Measurements from ENCODE around the gene CEP131. TPM values are rescaled to one million over a fixed set of nuclear protein-coding genes. Genes with fewer than 3 reads are reported as not detected.
A peak's percentile ranks its signal among the peaks of the same experiment; 100 is the strongest.

CEP131 gene
- total and polyA plus RNA-seq, 2 donors (not counting 3 experiments of a cell fraction or from before 2014, with no cell fraction given) = 5.3 to 17.9 TPM

DNA sequence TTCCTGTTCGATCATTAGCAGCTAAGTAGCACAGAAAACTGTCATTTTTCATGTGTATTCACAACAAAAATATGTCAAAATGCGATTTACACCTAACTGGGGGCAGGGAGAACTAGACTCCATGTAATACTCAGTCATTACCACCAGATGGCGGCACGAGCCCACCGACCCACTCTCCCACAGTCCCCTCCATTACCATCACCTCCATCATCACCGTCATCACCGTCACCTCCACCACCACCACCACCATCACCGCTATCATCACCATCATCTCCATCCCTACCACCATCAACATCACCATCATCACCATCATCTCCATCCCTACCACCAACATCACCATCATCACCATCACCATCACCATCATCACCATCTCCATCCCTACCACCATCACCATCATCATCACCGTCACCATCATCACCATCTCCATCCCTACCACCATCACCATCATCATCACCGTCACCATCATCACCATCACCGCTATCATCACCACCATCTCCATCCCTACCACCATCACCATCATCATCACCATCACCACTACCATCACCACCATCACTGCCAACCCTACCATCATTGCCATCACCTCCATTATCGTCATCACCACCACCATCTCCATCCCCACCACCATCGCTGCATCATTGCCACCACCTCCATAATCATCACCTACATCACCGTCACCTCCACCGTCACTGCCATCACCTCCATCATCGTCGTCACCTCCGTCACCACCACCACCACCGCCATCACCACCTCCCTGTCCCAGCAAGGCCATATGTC lies 30.8 kb upstream of the CEP131 start:
- no peak overlapping the region for H3K4me2 ChIP-seq (ENCODE audit: insufficient read depth, low read length)
- H3K9me1 ChIP-seq (replicated peaks; ENCODE audit: control insufficient read depth, extremely low read depth, insufficient read depth, low read length) = no peaks in the 10 kb centered on the region
- CTCF ChIA-PET = interaction anchor here (0.6 to 6.3 kb wide), 15 partner anchors 9 to 348 kb away, joined by 3 to 117 read pairs (median 4); partner anchors contain the start of gene BAHCC1
- BruUV-seq (replicated peaks) = no TSS peak
- POLR2A ChIA-PET = interaction anchor here (0.6 kb wide), 1 partner anchor 55 kb away, joined by 7 read pairs; no protein-coding TSS in a partner anchor
- H3K4me1 ChIP-seq (ENCODE audit: control insufficient read depth, extremely low read depth, insufficient read depth, low read length) = no peaks in the 10 kb centered on the region
- DNase-seq (ENCODE audit: low read depth, low spot score) (peak; percentile 43), FAIRE-seq (peak; percentile 69)
- no peaks in the 10 kb centered on the region for H3K79me2 ChIP-seq (ENCODE audit: control insufficient read depth, insufficient read depth, low read length)
- no peak for TF ChIP-seq FOS (IDR thresholded peaks at IDR 0.05; ENCODE audit: borderline replicate concordance, insufficient read depth, low read length)
- TF ChIP-seq EZH2 (IDR thresholded peaks at IDR 0.05; ENCODE audit: borderline replicate concordance, low read depth, low read length, severe bottlenecking) = no peak
- TF ChIP-seq MAX (IDR thresholded peaks at IDR 0.05; ENCODE audit: insufficient read depth, insufficient read length) = no peak
- TF ChIP-seq JUN (IDR thresholded peaks at IDR 0.05; ENCODE audit: borderline replicate concordance, insufficient read depth, insufficient read length, low read depth) = no peak
- TF ChIP-seq MYC (IDR thresholded peaks at IDR 0.05; ENCODE audit: low read depth, low read length) = no peak
- no peak for TF ChIP-seq GATA2 (IDR thresholded peaks at IDR 0.05; ENCODE audit: insufficient read depth, insufficient read length, low read depth, low read length)
- TF ChIP-seq, protein P1, sequence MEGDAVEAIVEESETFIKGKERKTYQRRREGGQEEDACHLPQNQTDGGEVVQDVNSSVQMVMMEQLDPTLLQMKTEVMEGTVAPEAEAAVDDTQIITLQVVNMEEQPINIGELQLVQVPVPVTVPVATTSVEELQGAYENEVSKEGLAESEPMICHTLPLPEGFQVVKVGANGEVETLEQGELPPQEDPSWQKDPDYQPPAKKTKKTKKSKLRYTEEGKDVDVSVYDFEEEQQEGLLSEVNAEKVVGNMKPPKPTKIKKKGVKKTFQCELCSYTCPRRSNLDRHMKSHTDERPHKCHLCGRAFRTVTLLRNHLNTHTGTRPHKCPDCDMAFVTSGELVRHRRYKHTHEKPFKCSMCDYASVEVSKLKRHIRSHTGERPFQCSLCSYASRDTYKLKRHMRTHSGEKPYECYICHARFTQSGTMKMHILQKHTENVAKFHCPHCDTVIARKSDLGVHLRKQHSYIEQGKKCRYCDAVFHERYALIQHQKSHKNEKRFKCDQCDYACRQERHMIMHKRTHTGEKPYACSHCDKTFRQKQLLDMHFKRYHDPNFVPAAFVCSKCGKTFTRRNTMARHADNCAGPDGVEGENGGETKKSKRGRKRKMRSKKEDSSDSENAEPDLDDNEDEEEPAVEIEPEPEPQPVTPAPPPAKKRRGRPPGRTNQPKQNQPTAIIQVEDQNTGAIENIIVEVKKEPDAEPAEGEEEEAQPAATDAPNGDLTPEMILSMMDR (IDR thresholded peaks at IDR 0.05; ENCODE audit: extremely low read depth in 1 of 2, insufficient read depth in 1 of 2, low read depth in 1 of 2, low read length in 2 of 2) = peak; percentile 66 to 76
- no peak for TF ChIP-seq POLR2A (IDR thresholded peaks at IDR 0.05; ENCODE audit: low read depth, low read length)
- no peak for TF ChIP-seq POLR2AphosphoS5 (IDR thresholded peaks at IDR 0.05; ENCODE audit: insufficient read depth, low read depth, low read length)
- no peak overlapping the region for H3K27ac ChIP-seq (ENCODE audit: insufficient read depth, low read depth, low read length)
- no peak overlapping the region for H2AFZ ChIP-seq (ENCODE audit: low read depth, low read length)
- peaks cover 0 to 16% of the 10 kb centered on the region in 2 experiments for H3K36me3 ChIP-seq (ENCODE audit: control insufficient read depth in 2 of 2, extremely low read depth in 1 of 2, insufficient read depth in 2 of 2, low read length in 2 of 2)
- H3K27me3 ChIP-seq (ENCODE audit: control insufficient read depth in 2 of 2, insufficient read depth in 2 of 2, low read length in 2 of 2) = no peaks in the 10 kb centered on the region
- no peak overlapping the region for H3K9ac ChIP-seq (replicated peaks; ENCODE audit: extremely low read depth, insufficient read depth, low read length)
- H4K20me1 ChIP-seq (replicated peaks; ENCODE audit: control insufficient read depth, extremely low read depth, insufficient read depth, low read length) = no peaks in the 10 kb centered on the region
- dilution Hi-C loops (cut with MboI; ENCODE audit: extremely low pct_ligation_motif_present, low sequenced_read_pairs) (no loop called here), intact Hi-C loops (cut with micrococcal nuclease) (loop anchor here (1.0 to 5.0 kb wide), 4 partner anchors 141 to 348 kb away; partner anchors contain the start of genes ACTG1 and BAHCC1)
- no peaks in the 10 kb centered on the region for H3K9me3 ChIP-seq (replicated peaks; ENCODE audit: control insufficient read depth, insufficient read depth, low read length)
- no peak overlapping the region for H3K4me3 ChIP-seq (replicated peaks in 1 of 3; ENCODE audit: insufficient read depth in 1 of 3, low read depth in 1 of 3, low read length in 3 of 3)
